Measurements from ENCODE around the gene AP4M1.

AP4M1 gene

DNA sequence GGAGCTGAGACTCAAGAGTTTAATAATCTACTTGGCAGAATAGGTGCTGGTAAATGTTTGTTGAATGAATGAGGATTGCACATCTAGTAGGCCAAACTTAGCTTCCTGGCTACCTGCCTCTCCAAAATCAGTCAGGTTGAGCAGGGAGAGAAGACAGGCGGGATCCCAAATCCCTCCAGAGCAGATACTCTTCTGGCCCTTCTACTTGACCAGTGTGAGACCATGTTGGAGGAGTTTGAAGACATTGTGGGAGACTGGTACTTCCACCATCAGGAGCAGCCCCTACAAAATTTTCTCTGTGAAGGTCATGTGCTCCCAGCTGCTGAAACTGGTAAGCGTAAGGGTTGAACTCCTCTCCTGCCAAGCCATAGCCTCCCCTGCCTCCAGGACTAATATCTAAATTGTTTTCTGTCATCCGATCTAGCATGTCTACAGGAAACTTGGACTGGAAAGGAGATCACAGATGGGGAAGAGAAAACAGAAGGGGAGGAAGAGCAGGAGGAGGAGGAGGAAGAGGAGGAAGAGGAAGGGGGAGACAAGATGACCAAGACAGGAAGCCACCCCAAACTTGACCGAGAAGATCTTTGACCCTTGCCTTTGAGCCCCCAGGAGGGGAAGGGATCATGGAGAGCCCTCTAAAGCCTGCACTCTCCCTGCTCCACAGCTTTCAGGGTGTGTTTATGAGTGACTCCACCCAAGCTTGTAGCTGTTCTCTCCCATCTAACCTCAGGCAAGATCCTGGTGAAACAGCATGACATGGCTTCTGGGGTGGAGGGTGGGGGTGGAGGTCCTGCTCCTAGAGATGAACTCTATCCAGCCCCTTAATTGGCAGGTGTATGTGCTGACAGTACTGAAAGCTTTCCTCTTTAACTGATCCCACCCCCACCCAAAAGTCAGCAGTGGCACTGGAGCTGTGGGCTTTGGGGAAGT is 23.1 kb downstream of the AP4M1 start:
- Histone ChIP-seq H3K9me2 (replicated peaks; ENCODE audit: insufficient read depth, low read length) (no peaks in the 10 kb centered on the region), H3K36me3 (replicated peaks; ENCODE audit: insufficient read depth, low read length) (no peaks in the 10 kb centered on the region), H3F3A (ENCODE audit: insufficient read depth, low read length) (peaks cover 26% of the 10 kb centered on the region), H3K4me3 (ENCODE audit: low read length) (no peak overlapping the region), H3K79me2 (ENCODE audit: low read length) (peaks cover 7% of the 10 kb centered on the region; the same call in 1 of the 2 replicates), H3K4me2 (ENCODE audit: low read depth, low read length) (no peak overlapping the region), H3K4me1 (ENCODE audit: low read length) (peaks cover 16% of the 10 kb centered on the region), H3K9me3 (replicated peaks; ENCODE audit: insufficient read depth, low read length) (no peaks in the 10 kb centered on the region), H3K9ac (ENCODE audit: low read length) (no peak overlapping the region), H3K27ac (ENCODE audit: low read length) (no peak overlapping the region), H2AFZ (ENCODE audit: low read length) (no peak overlapping the region), H4K20me1 (ENCODE audit: insufficient read depth, low read length) (no peaks in the 10 kb centered on the region), H3K27me3 (replicated peaks; ENCODE audit: insufficient read depth, low read length) (no peaks in the 10 kb centered on the region)
- DNase-seq = no peak
- no peak for TF ChIP-seq EZH2 (optimal IDR thresholded peaks at IDR 0.05; ENCODE audit: low read depth, low read length)
- TF ChIP-seq, protein P1, sequence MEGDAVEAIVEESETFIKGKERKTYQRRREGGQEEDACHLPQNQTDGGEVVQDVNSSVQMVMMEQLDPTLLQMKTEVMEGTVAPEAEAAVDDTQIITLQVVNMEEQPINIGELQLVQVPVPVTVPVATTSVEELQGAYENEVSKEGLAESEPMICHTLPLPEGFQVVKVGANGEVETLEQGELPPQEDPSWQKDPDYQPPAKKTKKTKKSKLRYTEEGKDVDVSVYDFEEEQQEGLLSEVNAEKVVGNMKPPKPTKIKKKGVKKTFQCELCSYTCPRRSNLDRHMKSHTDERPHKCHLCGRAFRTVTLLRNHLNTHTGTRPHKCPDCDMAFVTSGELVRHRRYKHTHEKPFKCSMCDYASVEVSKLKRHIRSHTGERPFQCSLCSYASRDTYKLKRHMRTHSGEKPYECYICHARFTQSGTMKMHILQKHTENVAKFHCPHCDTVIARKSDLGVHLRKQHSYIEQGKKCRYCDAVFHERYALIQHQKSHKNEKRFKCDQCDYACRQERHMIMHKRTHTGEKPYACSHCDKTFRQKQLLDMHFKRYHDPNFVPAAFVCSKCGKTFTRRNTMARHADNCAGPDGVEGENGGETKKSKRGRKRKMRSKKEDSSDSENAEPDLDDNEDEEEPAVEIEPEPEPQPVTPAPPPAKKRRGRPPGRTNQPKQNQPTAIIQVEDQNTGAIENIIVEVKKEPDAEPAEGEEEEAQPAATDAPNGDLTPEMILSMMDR (IDR thresholded peaks at IDR 0.05; ENCODE audit: low read length) = no peak
- TF ChIP-seq EZH2phosphoT487 (IDR thresholded peaks at IDR 0.05; ENCODE audit: low read length) = no peak

DNA sequence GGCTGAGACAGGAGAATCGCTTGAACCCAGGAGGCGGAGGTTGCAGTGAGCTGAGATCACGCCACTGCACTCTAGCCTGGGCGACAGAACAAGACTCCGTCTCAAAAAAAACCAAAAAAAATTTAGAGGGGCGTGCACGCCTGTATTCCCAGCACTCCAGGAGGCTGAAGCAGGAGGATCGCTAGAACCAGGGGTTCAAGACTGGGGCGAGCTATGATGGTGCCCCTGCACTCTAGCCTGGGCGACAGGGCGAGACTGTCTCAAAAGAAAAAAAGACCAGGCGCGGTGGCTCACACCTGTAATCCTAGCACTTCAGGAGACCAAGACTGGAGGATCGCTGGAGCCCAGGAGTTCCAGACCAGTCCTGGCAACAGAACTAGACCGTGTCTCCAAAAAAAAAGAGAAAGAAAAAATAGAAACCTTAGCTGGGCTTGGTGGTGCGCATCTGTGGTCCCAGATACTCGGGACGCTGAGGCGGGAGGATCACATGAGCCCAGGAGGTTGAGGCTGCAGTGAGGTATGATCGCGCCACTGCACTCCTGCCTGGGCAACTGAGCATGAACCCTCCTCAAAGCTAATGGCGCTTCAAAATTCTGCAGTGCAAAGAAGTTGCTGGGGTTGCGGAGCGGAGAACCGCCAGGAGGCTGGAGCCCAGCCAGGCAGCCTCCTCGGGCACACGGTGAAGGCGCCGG is 24.9 kb downstream of the AP4M1 start:
- Histone ChIP-seq H3K4me1 (ENCODE audit: low read length) (peaks cover 15% of the 10 kb centered on the region), H3K9ac (ENCODE audit: low read length) (peak overlapping the region; percentile 86), H3K9me3 (replicated peaks; ENCODE audit: insufficient read depth, low read length) (no peaks in the 10 kb centered on the region), H4K20me1 (ENCODE audit: insufficient read depth, low read length) (no peaks in the 10 kb centered on the region), H3F3A (ENCODE audit: insufficient read depth, low read length) (peaks cover 20% of the 10 kb centered on the region), H3K27me3 (replicated peaks; ENCODE audit: insufficient read depth, low read length) (no peaks in the 10 kb centered on the region), H3K4me2 (ENCODE audit: low read depth, low read length) (peak overlapping the region; percentile 99), H2AFZ (ENCODE audit: low read length) (peak overlapping the region; percentile 90), H3K9me2 (replicated peaks; ENCODE audit: insufficient read depth, low read length) (no peaks in the 10 kb centered on the region), H3K4me3 (ENCODE audit: low read length) (peak overlapping the region; percentile 78), H3K27ac (ENCODE audit: low read length) (peak overlapping the region; percentile 95), H3K36me3 (replicated peaks; ENCODE audit: insufficient read depth, low read length) (no peaks in the 10 kb centered on the region), H3K79me2 (ENCODE audit: low read length) (peaks cover 7% of the 10 kb centered on the region; the same call in 1 of the 2 replicates)
- TF ChIP-seq EZH2 (optimal IDR thresholded peaks at IDR 0.05; ENCODE audit: low read depth, low read length) = no peak
- TF ChIP-seq, protein P1 (IDR thresholded peaks at IDR 0.05; ENCODE audit: low read length) = no peak
- no peak for TF ChIP-seq EZH2phosphoT487 (IDR thresholded peaks at IDR 0.05; ENCODE audit: low read length)
- no peak for DNase-seq

DNA sequence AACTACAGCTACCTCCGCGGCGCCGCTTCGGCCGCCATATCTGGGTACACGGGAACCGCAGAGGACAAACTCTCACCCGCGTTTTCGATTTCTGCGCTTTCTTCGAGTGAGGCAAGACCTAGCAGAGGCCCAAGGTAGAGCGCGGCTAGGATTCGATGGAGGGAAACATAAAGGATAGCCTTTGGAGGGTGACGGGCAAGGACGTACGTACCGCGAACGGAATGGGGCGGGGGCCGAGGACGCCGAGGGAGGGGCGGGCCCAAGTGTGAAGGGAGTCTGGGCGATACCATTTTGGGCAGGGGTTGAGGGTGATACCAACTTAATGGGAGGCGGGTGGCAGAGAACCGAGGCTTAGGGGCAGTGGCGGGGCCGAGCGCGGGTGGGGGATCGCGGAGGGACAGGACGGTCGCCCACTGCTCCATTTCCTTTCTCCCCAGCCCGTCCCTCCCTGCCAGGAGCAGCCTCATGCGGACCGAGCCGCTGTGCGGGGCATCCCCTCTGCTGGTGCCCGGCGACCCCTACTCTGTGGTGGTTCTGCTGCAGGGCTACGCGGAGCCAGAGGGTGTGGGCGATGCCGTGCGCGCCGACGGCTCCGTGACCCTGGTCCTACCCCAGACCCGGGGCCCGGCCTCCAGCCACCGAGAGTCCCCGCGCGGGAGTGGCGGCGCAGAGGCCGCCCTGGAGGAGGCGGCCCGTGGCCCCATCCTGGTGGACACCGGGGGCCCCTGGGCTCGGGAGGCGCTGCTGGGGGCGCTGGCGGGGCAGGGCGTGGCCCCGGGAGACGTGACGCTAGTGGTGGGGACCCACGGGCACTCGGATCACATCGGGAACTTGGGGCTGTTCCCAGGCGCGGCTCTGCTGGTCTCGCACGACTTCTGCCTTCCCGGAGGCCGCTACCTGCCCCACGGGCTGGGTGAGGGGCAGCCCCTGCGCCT is 25.8 kb downstream of the AP4M1 start, which contains the start of gene MBLAC1:
TSS of gene MBLAC1 (plus strand) at position 37 of the 935 bp plus-strand sequence. CDS start at position 466, 429 bp downstream.
- peak; percentile 89 for DNase-seq
- Histone ChIP-seq H3K27ac (ENCODE audit: low read length) (peak within 1 kb of the TSS; percentile 95), H3K36me3 (replicated peaks; ENCODE audit: insufficient read depth, low read length) (no peaks in the 10 kb centered on the region), H3K4me3 (ENCODE audit: low read length) (peak within 1 kb of the TSS; percentile 78), H3K4me1 (ENCODE audit: low read length) (peaks cover 15% of the 10 kb centered on the region), H3F3A (ENCODE audit: insufficient read depth, low read length) (peaks cover 20% of the 10 kb centered on the region), H2AFZ (ENCODE audit: low read length) (peak within 1 kb of the TSS; percentile 90), H4K20me1 (ENCODE audit: insufficient read depth, low read length) (no peaks in the 10 kb centered on the region), H3K4me2 (ENCODE audit: low read depth, low read length) (peak within 1 kb of the TSS; percentile 99), H3K9ac (ENCODE audit: low read length) (peak within 1 kb of the TSS; percentile 86), H3K79me2 (ENCODE audit: low read length) (peaks cover 7% of the 10 kb centered on the region; the same call in 1 of the 2 replicates), H3K27me3 (replicated peaks; ENCODE audit: insufficient read depth, low read length) (no peaks in the 10 kb centered on the region), H3K9me2 (replicated peaks; ENCODE audit: insufficient read depth, low read length) (no peaks in the 10 kb centered on the region), H3K9me3 (replicated peaks; ENCODE audit: insufficient read depth, low read length) (no peaks in the 10 kb centered on the region)
- no peak for TF ChIP-seq EZH2phosphoT487 (IDR thresholded peaks at IDR 0.05; ENCODE audit: low read length)
- TF ChIP-seq, protein P1 (IDR thresholded peaks at IDR 0.05; ENCODE audit: low read length) = no peak
- no peak for TF ChIP-seq EZH2 (optimal IDR thresholded peaks at IDR 0.05; ENCODE audit: low read depth, low read length)

All from MM.1S (cell line).